ENCODE measurements around the gene SLC24A3. TPM values are rescaled to one million over a fixed set of nuclear protein-coding genes. Genes with fewer than 3 reads are reported as not detected.

Gene SLC24A3
- total RNA-seq, 1 donor from 2014 or later, result not detected

DNA sequence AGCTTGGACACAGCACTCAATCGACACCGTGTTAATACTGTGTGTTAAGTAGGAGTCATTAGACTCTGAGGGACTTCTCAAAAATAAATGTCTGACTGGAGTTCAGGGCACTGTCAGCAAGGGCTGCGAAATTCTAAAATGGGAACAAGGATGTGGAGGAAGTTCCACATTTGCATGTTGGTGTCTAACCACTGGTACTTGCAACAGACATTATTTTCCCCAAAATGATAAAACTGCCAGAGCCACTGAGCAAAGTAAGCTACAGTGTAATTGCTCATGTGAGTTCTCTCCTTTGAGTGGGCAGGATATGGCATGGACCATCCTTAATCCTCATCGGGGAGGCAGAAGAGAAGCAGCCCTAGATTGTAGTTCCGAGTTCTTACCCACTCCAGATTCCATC lies 215.9 kb downstream of the SLC24A3 start:
- DNase-seq, result no peak

DNA sequence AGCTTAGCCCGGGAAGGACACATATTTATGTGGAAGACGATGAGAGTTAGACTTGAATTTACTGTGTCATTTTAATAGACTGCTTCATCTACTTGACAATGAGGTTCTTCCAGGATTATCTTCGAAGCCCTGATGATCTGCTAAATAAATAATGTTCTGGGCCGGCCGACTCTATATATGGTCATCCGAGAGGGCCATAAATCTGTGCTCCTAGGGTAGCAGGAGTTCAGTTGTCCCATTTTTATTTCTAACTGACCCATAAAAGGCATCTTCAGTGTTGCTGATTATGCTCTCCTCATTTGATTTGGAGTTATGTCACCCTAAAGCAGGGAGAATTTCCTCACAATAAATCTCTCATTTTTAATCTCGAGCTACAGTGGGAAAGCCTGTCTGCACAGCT lies 217.1 kb downstream of the SLC24A3 start:
- DNase-seq, result no peak

DNA sequence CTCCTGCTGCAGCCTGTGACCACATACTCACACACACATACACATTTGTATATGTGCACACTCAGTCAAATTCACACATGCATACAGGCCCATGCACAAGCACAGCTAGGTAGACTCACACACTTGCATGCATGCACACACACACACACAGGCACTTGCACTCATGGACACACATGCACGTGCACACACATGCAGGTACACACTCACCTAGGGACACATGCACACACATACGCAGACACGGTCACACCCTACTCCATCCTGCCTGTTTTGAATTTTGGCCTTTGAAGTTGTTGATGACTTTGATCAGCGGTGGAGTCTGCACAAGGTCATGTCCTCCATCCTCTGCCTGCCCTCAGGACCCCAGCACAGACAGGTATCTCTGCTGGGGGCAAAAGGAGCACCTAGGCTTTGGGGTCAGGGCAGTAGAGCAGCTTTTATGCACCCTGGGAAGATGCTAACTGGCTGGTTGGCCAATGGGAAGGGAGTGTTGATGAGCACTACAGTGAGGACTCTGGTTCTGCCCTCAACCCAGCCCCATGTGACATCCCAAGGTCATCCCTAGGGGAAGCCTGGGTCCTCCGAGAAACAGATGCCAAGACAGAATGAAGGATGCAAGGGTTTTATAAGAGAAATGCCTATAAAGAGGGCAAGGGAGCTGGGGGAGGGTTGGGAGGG lies 218.3 kb downstream of the SLC24A3 start:
- DNase-seq, result no peak

DNA sequence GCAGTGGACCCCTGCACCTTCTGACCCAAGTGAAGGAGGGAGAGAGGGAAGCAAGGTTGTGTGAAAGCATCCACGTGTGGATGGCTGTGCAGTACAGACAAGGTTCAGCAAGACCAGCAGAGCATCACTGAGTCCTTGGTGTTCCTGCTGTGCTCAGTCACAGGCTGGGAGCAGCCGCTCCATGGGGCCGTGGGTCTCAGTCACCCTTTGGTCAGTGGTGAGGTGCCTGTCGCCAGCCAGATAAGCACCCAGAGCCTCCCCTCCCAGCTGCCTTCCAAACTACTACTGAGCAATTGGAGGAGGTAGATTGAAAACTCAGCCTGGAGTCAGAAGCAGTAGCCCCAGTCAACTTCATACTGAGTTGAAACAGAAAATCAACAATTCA lies 218.9 kb downstream of the SLC24A3 start:
- no peak for DNase-seq

DNA sequence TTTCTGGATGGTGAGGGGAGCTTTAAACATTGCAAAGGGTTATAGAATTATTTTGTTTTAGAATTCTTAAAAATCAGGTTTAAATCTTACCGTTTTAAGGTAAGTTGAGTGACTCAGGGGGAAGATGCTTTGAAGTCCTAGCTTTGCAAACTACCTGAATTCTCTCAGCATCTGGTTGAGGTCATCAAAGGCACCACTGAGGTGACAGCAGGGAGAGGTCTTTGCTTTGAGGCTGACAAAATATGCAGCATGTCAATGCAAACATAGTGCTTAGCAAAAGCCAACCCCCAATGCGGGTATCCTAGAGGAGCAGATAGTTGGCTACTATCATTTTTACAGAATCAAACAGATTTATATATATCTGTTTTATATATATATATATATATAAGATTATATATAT lies 219.5 kb downstream of the SLC24A3 start:
- DNase-seq, result no peak

DNA sequence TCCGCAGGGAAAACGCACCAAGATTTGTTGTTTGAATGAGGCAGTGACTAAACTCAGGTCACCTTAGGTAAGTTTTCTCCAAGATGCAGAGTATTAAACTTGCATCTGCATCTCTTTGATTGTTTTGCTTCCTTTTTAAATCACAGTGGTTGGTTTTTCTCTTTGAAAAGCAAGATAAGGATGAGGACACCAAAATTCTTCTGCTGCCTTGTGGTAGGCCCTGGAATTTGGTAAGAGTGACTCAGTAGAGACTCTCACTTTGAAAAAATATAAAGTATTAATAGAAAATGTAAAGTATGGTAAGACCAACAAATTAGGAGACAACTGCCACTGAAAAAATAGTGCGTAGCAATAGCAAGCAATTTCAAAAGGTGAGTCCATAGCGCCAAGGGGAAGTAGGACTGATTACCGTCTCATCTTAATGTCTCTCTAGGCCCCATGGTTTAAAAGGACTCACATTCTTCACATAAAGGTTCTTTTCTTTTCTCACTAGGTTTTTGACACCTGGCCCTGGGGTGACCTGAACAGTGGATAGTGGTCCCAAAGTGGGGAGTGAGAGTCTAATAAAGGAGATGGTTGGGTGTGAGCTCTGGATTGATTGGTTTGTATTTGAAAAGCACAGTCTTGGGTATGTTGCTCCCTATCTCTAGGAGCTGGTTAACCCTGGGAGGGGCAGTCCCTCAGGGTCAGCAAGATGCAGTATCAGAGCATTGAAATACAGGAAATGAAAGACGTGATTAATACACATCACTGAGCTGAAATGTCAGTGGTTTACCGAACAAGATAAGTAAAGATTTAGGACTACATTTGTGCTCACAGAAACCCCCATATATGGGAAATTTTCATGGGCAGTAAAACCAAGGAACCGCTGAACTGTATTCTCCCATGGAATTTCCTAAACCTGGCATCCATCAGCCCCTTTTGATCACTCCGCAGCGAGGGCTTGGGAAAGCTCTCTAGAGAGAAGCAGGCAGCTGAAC lies 221.2 kb downstream of the SLC24A3 start:
- DNase-seq, result no peak

DNA sequence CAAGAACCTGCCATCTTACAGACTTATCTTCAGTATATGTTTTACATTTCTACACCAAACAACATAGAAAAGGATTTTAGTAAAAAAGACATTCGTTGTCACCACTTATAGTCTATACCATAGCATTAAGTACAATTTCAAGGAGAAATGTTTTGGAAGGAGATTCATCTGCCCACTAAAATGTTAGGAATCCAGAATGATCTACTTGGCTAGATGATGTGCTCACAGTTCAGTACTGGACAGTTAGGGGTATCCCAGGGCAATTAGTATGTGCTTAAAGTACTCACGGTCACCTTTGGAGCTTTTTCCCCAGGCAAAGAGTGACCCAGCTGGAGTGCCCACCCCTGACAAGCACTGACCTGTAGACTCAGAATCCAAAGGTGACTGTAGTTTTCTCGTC lies 222.9 kb downstream of the SLC24A3 start:
- DNase-seq, result no peak

DNA sequence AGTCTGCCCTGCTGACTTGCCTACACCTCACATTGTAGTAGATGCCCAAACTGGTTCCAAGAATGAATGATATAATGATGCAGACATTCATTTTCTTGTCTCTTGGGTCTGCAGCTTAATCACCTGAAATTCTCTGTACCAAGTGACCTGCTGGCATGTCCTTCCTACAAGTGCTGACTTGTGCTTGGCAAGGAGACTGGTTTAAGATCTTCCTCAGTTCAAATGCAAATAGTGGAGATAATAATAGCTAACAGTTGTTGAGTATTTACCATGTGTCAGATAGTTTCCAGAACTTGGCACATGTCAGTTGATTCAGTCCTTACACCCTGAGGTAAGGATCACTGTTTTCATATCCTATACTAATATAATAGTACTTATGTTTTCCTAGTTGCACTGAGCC lies 223.4 kb downstream of the SLC24A3 start:
- DNase-seq, result no peak

DNA sequence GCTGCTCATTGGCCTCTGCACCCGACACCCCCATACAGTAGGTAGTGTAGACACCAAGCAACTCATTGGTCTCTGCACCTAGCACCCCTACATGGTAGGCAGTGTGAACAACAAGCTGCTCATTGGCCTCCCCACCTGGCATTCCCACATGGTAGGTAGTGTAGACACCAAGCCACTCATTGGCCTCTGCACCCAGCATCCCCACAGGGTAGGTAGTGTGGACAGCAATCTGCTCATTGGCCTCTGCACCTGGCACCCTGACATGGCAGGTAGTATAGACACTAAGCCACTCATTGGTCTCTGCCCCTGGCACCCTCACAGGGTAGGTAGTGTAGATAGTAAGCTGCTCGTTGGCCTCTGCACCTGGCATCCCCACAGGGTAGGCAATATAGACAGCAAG lies 226.0 kb downstream of the SLC24A3 start:
- DNase-seq, result no peak

DNA sequence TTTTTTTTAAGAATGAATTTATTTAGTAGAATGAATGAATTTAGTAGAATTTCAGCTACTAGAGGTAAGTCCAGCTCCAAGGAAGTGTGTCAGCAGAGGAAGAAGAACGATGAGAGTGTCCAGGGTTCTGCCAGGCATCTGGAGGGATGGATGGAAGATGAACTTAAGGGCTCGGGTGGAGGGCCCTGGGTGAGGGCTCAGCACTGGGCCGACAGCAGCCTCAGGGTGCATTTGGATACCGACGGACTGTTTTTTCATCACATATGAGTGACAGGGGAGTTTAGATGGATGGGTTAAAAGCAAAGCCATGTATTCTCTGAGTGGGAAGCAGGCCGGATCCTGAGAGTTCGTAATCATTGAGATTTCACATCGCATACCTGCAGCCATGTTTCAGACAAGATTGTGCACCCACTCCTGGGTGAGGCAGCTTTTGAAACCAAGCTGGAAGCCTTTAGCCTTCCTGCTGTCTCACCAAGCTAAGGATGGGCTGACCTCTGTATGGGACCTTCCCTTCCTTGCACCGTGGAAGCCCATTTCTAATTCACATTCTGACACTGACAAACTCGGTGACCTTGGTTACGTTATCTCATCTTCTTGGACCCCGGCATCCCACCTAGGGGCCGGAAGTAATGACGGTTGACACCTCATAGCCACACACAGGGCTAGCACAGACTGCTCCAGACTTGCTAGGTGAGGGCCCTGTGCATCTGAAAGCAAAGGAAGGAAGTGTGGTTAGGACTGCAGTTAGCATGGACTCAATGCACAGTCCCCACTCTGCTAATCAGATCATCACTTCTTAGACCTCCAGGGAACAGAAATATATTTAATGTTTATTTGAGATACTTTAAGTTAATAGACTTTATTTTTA lies 228.5 kb downstream of the SLC24A3 start:
- no peak for DNase-seq

DNA sequence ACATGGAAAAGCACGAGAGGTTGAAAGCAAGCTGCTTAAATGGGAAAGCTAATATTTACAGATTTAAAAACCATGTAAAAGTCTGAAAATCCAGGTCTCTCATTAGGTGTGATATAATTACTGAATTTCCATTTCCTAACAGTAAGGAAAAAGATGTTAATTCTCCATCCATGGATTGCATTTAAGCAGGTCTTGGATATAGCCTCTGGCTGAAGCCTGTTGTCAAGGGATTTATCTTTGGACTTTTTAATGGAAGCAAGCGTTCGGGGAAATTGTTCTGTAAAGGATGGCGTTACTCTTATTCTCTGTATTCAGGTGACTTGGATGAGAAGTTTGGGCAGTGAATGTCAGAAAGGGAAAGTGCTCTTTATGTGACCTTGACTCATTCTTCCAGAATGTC lies 233.8 kb downstream of the SLC24A3 start:
- DNase-seq, result no peak

DNA sequence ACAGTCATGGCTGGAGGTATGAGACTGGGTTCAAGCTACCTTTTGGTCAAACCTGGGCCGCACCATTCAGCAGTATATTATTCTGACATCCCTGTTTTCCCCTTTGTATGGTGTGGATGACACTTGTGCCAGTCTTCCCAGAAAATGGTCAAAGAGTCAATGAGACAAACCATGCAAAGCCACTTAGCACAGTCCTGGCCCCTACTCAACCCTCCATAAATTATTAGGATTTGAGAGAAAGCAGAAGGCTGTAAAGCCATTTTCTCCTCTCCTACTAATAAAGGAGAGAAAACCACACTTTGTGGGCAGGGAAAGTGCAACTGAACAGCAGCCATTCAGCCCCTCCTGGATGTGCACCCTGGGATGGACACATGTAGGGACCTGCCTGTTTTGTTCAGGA lies 236.2 kb downstream of the SLC24A3 start:
- no peak for DNase-seq

DNA sequence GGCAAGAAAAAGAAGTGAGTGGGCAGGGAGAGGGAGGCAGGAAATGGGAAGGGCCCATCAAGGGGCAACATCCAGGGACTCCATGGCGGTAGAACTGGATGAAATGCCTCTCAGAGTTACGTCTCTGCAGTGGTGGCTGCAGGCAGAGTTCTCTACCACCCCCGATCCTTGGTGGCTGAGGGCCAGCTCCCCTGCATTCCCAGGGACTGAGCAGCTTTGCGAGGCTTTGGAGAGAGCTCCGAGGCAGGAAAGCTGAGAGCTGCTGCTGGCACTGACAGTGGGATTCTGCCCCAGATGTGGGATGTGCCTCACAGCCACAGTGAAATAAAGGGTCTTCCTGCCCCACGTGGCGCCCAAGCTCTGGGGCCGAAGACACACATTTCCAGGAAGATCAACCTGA lies 236.6 kb downstream of the SLC24A3 start:
- DNase-seq, result no peak

DNA sequence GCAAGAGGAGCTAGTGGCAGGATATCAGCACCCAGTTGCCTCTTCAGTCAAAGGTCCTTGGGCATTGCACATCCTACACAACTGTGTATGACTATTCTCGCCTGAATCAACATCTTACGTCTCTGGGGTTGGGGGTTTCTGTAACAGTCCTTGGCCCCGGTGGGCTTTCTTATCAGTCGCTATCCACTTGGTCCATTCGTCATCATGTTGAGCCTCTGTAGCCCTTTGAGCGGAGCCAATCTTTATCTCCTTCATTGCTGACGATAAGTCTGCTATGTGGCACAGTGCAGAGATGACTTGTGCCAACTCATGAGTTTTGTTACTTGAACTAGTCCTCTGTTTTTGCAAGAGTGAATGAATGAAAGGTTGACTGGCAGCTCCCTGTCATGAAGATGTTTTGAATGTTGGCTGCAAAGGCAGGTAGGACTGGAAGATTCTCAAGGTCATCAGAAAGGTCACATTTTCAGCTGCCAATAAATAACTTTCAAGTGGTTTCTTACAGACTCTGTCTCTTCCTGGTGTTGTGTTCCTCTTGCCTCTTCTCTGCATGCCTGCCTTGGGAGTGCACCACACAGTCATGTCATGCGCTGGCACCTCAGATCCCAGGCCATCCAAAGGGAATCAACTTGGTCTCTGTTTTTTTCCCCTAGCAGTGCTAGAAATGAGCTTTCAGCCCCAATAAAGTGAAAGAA lies 238.9 kb downstream of the SLC24A3 start:
- no peak for DNase-seq

DNA sequence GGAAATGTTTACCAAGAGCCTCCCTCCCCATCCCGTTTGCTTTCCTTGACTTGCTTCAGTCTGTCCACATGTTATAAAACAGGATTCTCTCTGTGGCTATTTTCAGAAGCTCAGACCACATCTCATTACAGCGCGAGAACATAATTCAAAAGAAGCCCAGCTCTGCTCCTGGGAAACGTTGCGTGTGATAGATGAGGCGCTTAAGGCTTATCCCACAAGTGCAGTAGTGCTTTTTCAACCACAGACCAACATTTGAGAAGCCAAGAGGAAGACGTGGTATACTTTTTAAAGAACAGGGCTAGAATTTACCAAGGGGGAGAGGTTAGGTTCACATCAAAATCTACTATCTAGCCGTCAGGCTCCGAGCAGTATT lies 239.5 kb downstream of the SLC24A3 start:
- no peak for DNase-seq

DNA sequence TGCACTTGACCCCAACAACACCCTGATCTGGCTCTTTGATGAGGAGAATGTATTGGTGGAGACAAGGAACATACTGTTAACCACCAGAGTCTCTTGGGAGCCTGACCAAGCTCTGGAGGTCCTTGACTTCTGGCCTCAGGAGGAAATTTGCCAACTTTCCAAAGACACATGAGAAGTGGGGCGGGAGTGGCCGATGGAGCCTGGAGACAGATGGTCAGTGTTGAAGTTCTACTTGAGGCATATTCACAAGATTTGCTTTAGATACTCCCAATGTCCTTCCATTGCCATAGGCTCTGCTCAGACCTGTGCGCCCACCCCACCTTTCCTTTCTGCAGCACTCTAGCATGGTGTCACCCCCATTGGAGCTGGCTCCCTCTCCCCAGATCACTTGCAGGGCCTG lies 241.0 kb downstream of the SLC24A3 start:
- DNase-seq, result no peak

DNA sequence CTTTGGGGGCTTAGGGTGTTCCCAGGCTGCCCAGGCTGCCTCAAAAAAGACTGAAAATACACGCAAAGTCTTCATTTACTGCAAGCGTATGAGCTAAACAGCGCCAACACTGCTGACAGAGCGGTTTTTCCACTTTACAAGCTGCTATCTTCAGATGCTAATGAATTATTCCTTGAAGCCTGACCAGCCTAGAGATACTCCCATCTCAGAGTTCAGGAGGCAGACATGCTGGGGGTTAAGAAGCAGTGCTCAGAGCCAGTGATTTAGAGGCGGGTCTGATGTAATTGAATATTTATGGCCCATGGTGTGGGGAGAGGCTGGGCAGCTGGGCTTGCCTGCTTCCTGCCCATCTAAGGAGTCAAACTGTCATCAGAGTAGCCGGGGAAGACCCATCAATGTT lies 241.4 kb downstream of the SLC24A3 start:
- no peak for DNase-seq

DNA sequence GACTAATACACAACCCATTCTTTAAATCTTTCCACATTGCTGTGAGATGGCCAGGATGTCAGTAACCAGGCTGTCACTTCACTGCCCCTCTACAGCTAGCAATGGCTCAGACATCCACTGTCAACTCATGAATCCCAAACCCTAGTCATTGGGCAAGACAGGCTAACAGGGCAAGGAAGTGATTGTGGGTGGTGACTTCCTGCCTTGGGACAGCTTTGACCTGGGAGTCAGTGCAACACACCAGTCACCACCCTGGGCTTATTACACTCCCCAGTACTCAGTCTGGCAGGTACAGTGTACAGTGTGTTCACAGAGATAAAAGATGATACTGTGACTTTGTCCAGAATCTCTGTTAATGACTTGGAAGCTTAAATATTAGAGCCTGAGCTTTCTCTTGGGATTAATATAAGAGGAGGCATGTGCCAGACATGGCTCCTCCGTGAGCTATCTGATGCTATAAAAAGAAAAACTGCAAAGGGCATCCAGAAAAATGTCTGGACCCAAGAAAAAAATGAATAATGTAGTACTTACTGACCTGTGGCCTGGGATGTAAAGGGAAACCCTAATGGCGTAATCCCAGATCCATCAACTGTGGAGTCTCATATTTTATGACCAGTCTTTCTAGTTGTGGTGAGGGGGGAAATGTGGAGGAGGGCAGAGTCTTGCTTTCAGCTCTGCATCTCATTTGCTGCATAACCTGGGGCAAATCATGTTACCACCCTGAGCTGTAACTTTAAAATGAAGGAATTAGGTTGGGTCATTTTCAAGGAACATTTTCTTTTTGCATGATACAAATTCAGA lies 244.4 kb downstream of the SLC24A3 start:
- DNase-seq, result no peak

DNA sequence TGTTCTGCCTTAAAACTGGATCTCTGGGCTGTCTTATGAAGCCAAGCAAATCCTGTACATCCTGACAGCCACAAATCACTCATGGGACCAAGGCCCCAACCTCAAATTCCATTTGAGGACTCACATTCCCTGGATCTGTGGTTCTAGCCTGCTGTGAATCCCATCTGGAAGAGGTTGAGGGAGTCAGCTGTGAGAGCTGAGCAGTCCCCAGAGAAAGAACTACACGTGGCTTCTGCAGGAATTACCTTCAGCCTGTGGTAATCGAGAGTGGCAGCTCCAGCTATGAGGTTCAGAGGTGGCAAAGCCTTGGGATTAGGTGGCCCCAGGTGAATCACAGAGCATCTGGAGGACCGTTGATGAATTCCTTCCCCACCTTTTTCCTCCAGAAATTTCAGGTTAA lies 245.2 kb downstream of the SLC24A3 start:
- DNase-seq, result no peak

DNA sequence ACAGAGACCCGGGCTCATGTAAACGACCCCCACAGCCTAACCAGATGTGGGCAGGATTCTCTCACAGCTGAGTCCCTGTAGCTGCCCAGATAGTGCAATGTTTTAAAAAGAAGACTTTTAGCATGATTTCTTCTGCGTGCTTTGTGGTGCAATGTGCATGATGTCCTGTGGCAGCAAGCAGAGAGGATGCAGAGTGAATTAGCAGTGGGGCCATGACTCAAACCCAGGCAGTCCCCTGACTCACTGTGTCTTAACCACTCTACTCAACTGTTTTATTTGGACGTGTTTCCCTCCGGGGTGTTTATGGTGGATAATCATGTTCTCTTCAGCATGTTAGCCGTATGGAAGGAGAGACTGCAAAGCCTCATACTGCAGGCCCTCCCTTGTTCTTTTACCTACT lies 247.9 kb downstream of the SLC24A3 start:
- DNase-seq, result no peak

DNA sequence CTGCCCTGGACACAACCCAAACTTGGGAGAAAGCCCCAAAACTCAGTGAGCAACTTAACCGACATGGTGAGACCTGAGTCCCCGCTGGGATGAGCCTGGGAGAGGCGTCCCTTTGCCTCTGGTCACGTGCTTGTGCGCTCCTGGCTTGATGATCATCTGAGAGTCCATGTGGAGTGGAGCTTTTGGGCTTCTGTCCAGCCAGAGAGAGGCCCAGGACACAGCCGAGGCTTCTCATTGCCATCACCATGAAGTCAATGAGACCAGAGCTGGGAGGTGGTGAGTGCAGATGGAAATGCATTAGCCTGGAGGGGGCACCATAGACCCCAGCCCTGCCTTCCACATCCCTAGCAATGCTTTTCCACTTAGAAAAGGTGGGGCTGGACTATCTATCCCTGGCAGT lies 250.0 kb downstream of the SLC24A3 start:
- no peak for DNase-seq

DNA sequence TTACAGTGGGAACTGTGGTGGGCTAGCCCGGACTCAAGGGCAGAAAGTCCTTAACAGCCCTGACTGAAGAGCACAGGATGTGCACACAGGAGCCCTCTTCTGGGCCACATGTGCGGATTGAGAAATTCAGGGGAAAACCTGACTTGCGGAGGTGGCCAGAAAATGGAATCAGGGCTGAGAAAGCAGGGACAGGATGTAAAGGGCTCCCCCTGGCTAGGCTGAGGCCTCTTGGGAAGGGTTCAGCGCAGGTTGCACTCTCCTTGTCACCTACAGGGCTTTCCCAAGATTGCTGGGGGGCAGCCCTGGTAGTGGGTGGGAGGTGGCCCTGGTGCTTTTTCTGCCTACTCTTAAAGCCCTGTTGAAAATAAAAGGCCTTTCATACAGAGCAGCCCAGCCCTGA lies 251.2 kb downstream of the SLC24A3 start:
- no peak for DNase-seq

All from dermis blood vessel endothelial cell (primary cell).